G401.6 (cell line): Measurements from ENCODE around the gene LRRFIP1.
"Not testable (repeated sequence)": the region's sequence is repeated elsewhere in the genome, so short reads cannot be mapped to it uniquely, and the experiment has no call there.

Experiments used
- FAIRE-seq: peaks from 2 replicates; lab custom pipeline; 2012; peaks lifted over from hg19 to GRCh38; lab: Jason Lieb, UNC

The LRRFIP1 gene

DNA sequence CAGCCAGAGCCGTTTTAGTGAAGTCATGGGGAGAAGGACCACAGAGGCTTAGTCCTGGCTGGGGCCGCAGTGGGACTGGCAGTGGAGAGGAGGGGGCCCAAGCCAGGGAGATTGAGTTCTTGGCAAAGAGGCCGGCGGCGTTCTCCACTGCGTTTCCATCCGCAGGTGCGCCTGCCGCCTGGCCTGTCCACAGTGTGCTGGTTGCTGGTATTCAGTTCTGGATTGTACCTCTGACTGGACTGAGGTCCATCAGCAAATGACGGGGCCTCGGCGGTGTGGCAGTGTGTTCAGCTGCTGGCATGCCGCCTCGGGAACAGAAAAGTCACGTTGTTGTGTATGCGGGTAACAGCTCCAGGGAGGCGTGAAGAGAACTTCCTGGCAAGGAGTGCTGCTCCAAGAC, 36.8 kb downstream of the LRRFIP1 start:
- no peak for FAIRE-seq

DNA sequence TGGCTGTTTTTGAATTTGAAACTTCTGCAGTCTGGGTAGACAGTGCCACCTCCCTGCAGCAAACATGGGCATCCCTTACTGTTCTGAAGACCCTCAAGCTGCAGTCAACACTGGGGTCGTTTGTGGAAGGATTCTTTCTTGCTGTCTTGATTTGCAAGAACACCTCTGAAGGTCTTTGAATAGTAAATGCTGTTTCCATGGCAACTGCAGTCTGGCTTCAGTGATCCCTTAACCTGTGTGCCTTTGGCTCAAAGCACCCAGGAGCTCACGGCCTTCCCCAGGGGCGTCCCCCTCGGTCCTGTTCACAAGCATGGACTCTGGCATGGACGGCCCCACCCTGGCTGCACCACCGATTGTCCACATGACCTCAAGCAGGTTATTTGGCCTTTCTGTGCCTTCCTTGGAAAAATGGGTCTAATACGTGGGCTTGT, 38.3 kb downstream of the LRRFIP1 start:
- FAIRE-seq: no peak

DNA sequence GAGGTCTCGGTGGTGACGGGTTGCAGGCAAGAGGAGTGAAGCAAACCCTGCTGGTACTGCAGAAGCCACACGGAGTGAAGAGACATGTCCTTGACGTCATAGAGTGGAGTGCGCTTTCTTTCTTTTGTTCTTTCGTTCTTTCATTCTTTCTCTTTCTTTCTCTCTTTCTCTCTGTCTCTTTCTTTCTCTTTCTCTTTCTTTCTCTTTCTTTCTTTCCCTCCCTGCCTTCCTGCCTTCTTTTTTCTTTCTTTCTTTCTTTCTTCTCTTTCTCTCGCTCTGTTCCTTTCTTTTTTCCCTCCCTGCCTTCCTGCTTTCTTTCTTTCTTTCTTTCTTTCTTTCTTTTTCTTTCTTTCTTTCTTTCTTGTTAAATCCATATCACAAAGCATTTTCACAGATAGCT, 39.2 kb downstream of the LRRFIP1 start:
- no peak for FAIRE-seq

DNA sequence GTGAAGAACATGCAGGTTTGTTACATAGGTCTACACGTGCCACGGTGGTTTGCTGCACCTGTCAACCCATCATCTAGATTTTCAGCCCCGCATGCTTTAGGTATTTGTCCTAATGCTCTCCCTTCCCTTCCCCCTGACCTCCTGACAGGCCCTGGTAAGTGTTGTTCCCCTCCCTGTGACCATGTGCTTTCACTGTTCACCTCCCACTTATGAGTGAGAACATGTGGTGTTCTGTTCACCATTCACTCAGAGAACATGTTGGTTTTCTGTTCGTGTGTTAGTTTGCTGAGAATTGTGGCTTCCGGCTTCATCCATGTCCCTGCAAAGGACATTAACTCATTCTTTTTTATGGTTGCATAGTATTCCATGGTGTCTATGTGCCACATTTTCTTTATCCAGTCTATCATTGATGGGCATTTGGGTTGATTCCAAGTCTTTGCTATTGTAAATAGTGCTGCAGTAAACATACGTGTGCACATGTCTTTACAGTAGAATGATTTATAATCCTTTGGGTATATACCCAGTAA, 39.7 kb downstream of the LRRFIP1 start:
- FAIRE-seq: not testable (repeated sequence)

DNA sequence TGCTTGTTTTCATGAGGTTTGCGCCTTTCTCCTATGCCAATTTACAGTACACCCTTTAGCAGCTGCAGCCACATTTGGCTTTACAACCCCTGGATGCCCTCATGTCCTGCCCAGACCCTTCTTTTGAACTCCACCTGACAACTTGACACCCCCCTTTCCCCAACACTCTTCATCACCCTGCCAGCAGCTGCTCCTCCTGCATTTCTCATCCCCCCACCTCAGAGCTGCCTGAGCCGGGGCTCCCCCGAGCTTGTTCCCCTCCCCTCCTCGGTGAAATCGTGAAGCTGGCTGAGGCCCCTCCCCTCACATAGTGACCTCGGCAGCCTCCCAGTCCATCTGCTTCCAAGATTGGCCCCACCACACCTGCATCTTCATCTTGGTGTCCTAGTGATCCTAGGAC, 40.5 kb downstream of the LRRFIP1 start:
- FAIRE-seq: no peak

DNA sequence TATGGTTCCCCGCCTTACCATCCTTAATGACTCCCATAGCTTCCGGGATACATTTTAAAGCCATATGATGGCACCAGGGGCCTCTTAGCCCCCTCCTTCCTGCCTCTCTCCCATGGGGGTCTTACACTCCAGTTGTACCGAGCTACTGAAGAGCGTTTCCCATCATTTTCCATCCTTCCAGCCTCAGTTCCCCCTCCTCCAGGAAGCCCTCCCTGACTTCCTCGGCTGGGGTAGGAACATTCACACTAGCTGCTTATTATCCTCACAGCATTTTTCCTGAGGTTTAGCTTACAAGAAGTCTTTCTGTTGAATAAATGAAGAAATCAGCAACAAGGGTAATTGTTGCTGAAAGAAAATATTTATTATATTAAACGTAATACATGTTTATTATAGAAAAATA, 41.1 kb downstream of the LRRFIP1 start:
- FAIRE-seq: no peak

DNA sequence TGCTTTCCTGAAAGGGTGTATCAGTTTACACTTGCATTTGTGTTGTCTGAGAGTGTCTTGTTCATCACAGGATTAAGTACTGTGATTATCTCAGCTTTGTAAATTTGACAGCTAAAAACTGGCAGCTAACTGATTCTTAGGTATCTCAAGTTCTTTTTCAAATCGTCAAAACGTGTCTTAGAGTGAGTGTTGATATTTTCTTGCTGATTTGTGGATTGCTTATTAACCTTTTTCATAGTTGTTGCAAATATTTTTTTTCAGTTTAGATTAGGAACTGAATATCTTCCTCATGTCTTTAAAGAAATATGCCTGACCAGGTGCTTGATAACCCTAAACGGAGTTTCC, 41.9 kb downstream of the LRRFIP1 start:
- FAIRE-seq: no peak

DNA sequence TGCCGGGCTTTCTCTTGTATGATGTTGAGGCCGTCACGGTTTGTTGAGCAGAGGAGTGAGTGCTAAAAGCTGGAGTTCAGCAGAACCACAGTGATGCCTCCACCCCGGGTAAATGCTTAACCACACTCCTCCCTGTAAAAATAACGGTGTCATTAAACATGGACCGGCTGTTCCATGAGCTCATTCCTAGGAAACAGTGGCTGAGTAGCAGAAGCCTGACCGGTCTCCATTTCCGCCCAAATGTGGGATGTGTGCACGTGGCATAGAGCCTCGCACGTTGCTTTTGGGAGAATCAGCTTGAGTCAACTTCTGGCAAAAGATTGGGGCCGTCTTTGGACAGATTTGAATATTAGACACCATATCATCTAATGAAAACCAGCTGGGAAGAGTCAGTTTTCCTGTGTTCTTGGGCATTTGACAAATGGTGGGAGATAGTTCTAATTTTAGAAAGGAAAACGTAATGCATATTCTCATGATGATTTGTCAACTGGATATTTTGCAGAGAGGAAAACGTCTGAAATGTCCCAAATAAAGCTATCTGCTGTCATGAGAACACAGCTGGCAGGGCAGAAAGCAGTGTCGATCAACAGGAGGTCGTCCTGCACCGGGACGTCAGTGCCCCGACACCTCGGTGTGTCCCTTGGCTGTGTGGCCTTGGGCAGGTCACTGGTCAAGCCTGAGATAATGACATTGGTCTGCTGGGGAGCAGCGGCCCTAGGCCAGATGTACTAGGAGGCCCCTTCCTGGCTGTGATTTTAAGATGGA, 42.4 kb downstream of the LRRFIP1 start:
- no peak for FAIRE-seq

DNA sequence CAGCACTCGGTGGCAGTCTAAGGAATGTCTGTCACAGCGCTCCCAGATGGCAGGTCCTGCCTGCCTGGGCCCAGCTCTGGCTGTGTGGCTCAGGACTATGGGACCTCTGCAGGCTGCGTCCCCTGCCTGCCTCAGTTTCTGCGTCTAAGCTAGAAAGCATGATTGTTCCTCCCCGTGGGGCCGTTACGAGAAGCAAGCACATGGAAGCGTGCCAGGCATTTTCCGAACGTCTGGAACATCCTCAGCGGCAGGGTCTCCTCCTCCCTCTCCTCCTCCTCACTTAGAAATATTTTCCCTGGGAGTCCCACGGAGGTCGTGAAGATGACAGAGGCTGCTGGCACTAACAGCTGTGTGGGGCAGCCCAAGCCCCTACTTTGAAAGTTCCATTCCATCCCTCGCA, 43.3 kb downstream of the LRRFIP1 start:
- FAIRE-seq: no peak

DNA sequence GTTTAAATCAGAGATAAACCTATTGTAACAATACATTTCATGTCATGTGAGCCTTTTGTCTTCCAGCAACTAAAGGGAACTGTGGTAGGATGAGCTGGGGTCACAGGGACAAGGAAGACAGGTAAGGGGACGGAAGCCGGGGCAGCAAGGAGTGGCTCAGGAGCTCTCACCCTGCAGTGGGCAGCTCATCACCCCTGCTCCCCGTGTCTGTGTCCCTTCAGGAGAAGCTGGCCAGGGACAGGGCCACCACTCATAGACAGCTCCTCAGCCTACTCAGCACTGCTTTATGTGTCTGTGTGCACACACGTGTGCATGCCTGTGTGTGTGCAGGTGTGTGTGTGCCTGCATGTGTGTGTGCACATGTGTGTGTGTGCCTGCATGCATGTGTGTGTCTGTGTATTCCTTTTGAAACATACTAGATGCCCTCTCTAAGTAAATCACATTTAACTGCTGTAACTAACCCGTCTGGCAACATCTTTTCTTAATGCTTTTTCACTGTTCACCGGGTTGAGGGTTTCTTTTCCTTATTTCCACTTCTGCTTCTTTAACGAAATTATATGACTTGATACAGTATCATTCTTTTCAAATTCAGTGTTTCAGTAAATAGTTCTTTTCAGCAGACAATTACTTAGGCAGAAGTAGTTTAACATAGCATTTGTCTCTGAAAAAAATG, 44.2 kb downstream of the LRRFIP1 start:
- FAIRE-seq: no peak

DNA sequence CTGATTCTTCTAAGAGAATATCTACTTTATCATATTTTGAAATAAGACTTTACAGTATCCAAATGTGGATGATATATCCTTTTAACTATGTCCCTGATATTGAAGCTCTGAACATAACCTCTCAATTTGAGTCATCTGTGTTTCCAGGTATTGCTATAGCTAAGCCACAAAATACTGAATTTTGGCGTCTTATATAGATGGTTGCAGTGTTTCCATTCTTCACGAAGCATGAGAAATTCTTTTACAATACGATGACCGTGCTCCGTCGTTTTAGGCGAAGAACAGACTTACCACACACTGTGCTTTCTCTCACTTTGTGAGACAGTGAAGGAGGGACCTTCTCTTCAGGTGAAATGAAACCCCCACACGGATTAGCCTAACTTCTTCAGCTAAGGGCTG, 45.3 kb downstream of the LRRFIP1 start:
- no peak for FAIRE-seq

DNA sequence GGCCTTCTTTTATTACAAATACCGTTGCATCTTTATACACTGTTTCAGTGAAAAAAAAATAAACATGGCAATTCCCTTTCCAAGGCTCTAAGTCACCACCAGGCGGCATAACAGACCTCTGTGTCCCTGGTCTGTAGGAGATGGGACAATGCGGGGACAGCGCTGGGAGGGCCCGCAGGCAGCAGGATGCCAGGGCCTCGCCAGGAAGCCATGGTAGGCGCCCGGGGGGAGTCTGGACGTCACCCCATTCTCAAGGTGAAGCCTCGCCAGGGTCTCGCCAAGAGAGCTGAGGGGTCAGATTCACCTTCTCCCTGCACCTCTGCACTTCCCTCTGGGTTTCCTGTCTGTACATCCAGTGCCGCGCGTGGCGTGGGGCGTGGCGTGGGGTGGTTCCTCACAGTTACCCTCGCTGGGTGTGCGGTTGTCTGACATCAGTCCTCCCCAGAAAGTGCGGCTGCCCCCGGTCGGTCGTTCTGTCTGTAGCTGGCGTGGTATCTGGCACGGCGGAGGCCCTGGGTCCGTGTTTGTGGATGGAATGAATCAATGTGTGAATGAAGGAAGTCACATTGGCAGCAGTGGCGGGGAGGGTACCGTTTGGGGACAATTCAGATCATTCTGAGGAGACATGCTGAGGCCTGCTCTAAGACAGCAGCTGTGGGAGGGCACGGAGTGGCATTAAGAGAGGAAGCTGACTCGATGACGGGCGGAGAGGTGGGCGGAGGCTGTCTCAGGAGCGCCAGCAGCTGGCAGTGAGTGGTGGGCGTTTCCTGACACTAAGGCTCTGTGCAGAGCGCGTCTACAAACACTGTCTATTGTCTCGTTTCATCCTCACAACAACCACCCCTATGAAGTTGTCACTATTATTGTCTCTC, 46.0 kb downstream of the LRRFIP1 start:
- FAIRE-seq: no peak

DNA sequence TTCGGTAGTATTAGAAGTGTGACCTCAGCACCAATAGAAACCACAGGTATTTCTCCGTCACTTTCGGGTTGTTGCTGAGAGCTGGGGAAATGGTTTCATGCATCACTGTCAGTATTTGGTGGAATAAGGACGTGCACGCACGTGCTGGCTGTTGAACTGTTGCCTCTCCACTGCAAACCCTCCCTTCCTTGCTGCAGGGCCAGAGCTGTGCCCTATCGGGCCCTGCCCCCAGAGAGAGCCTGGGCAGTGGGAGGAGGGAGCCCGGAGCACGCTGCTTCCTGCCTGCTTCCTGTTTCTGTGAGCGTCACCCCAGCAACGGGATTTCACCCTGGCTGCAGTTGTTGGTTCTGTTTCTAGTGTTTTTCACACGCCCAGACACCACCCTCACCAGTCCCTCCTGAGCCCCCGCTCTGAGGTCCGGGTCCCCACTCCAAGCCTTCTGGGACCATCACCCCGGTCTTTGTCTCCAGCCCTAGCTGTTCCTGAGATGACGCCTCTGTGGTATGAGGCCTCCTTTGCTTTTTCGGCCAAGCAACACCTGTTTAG, 47.4 kb downstream of the LRRFIP1 start:
- no peak for FAIRE-seq

DNA sequence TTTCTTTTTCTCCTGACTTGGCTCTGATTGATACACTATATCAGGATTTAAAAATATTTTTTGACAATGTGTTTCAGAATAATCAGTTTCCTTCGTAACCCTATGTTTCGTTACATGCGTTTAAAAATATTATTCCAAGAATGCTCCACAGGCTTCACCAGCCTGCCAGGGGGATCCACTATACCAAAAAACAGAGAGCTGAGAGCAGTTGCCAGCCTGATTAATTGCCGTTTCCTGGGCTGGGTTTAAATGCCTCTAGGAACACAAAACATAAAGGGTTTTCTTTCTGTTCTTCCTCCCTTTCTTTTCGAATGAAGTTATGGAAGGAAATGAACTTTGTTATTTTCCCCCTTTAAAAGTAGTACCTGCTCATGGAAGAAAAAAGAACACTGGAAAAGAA, 47.9 kb downstream of the LRRFIP1 start:
- FAIRE-seq: no peak

DNA sequence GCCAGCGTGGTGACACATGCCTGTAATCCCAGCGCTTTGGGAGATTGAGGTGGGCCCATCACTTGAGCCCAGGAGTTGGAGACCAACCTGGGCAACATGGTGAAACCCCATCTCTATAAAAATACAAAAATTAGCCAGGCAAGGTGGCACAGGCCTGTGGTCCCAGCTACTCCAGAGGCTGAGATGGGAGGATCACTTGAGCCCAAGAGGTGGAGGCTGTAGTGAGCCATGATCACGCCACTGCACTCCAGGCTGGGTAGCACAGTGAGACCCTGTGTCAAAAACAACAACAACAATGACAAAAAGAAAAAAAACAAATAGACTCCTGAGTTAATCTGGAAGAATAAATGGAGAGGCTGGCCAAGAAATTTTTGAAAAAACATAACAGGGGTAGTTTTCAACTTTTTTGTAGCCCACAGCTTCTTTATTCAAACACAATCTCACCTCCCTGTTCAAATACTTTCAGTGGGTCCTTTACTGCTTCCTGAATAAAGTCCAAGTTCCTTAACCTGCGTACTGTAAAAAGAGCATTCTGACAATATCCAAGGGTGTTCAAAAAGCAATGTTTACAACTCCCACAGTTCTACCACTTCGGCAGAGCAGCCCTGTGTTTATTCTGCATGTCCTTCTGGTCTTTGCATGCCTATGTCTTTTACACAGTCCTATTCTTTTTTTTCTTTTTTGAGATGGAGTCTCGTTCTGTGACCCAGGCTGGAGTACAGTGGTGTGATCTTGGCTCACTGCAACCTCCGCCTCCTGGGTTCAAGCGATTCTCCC, 53.5 kb downstream of the LRRFIP1 start:
- no peak for FAIRE-seq

DNA sequence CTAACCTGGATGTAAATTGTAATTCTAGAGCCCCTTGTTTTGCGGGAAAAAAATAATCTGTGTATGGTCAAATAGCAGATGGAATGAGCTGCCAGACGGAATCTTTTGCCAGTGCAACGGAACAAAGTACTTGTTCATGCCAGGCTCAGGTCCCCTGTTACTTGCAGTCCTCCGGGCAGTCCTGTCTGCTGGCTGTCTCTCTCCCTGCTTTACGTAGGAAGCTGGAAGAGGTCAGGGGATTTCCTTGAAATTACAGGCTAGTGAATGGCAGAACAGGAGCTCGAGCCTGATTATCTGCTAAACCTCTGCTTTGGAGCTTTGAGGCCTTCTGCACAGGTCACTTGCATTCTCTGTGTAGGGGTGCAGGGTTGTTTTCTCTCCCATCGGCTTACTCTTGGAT, 54.8 kb downstream of the LRRFIP1 start:
- no peak for FAIRE-seq

DNA sequence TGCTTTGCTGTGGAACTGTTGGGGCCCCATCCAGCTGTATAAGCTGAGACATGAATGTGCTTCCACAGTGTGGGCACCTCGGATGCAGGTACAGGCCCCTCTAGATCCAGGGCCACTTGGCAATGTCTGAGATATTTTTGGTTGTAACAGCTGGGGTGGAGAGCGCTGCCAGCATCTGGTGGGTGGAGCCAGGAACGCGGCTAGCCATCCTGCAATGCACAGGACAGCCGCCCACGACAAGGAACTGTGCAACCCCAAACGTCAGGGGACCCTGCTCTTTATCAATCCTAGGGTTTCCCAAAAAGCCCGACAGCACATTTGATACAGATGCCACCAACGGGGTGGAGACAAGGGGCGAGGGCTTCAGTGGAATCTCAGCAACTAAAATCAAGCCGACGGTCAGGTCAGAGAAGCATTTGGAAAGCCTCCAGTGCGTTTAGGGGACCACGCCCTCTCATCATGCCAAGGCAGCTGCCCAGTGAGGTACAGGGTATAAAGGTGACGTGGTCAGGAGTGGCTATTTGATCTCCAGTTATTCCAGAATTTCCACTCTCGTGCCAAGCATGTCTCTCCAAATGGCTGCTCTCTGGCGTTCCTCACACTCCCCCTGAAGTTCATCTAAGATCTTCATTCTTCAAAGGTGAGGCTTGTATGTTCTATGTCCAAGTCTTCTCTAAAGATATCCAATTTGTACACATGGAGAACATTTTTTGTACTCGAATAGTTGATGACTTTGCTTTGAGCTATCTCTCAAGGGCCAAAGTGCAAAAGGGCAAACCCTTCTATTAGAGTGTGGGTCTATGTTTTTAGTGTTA, 55.7 kb downstream of the LRRFIP1 start:
- FAIRE-seq: no peak

DNA sequence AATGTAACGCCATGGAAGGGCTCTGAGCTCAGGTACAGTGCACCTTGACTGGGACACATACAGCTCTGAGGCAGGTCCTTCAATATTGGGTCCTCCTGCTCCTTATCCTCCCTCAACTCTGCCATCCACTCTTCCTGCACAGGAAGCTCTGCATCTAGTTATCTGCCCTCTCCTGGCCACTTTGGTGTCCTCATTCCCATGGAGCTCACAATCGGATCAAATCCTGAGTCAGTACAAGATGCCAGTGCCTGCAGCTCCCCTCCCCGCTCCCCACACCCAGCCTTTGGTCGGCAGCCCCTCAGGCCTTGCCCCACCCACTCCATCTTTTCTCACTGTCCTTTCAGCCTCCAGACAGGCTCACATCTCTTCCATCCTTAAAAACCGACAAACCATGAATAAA, 58.0 kb downstream of the LRRFIP1 start:
- no peak for FAIRE-seq

DNA sequence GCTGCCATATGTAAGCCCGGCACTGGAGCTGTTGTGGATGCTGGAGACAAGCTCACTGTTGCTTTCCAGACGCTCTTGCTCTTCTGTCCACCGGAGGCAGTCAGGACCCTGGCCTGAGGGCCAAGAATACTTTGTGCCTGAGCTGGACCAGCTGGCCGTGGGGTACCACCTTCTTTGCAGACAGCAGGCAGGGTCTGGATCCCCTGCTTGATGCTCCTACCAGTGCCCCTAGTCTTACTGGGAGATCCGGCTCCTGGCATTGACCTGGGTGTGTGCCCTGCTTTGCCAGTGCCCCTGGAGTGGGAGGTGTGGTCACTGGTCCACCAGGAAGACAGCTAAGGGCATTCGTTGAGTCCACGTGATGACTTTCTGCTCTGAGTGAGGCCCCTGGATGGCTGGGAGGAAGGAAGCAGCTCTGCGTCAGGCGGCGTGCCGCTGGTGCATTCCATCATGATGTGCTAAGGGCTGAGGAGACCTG, 59.3 kb downstream of the LRRFIP1 start:
- FAIRE-seq: no peak

DNA sequence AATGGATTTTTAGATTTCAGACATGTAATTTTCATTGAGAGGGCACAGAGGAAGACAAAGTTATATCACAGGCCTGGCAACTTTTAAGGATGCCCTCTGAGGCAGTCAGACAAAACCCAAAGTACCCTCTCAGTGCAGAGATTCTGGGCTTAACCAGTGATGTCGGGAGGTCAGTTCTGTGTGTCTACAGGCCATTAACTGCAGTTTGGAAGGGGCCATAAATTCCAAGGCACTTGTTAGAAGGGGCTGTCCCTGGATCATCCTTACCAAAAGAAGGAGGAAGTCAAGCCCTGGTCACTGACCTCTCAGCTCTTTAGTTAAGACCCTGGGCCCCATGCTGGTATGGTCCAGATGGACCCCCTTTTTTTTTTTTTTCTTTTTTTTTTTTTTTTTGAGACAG, 60.7 kb downstream of the LRRFIP1 start:
- no peak for FAIRE-seq

DNA sequence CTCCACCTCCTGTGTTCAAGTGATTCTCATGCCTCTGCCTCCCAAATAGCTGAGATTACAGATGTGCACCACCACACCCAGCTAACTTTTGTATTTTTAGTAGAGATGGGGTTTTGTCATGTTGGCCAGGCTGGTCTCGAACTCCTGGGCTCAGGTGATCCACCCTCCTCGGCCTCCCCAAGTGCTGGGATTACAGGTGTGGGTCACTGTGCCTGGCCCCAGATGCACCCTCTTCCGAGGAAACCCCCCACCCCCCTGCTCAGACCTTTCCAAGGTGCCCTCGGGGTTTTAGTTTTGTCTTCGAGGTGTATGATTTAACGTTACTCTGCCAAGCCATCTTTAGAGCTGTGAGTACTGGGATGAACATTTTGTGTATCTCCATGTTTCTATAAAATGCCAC, 61.2 kb downstream of the LRRFIP1 start:
- FAIRE-seq: not testable (repeated sequence)
